Ascending aorta (tissue), 2 donors: ENCODE measurements around the gene BCO2. TPM values are rescaled to one million over a fixed set of nuclear protein-coding genes. Genes with fewer than 3 reads are reported as not detected.
A peak's percentile ranks its signal among the peaks of the same experiment; 100 is the strongest.

ENCODE experiments used
- DNase-seq, 2 donors: peaks; one replicate each; pipeline ENCODE4 v3.0.0-alpha.2; 2019; ENCODE audit warnings: low spot score in 2 of 2
- H3K27ac ChIP-seq, 2 donors: fragments of 200-600 bp; sonication (generic); one replicate each; pipeline ENCODE4 v1.5.1; 2016 to 2017; ENCODE audit warnings: mild to moderate bottlenecking in 1 of 2
- H3K27me3 ChIP-seq: fragments of 200-600 bp; sonication (generic); one replicate; pipeline ENCODE4 v1.5.1; 2017
- H3K36me3 ChIP-seq, 2 donors: fragments of 200-600 bp; sonication (generic); one replicate each; pipeline ENCODE4 v1.5.1; 2016
- H3K4me1 ChIP-seq, 2 donors: fragments of 200-600 bp; sonication (generic); one replicate each; pipeline ENCODE4 v1.5.1; 2016 to 2017; ENCODE audit warnings: mild to moderate bottlenecking in 1 of 2
- H3K4me3 ChIP-seq, 2 donors: fragments of 200-600 bp; sonication (generic); one replicate each; pipeline ENCODE4 v1.5.1; 2016 to 2017; ENCODE audit warnings: mild to moderate bottlenecking in 1 of 2
- H3K9me3 ChIP-seq, 2 donors: fragments of 200-600 bp; sonication (generic); one replicate each; pipeline ENCODE4 v1.5.1; 2016
- intact Hi-C: fragments of 100-400 bp; cut with DNase I; formaldehyde crosslinking; loops from one replicate; pipeline ENCODE4 v1.15.1; 2023
- total RNA-seq: library from RNA; depleted of rRNA; stranded (reverse); fragments of >200 nt; gene quantifications from one replicate; pipeline ENCODE4 v1.1.0, GENCODE V29; 2016
- TF ChIP-seq, protein P1 (sequence below), 3 experiments: fragments of 200-600 bp in 2 of 3; fragments of 450-650 bp in 1 of 3; sonication (generic) in 2 of 3; IDR thresholded peaks; one replicate each; pipeline ENCODE4 v1.5.1; 2016 to 2019; ENCODE audit warnings: antibody characterized with exemption in 3 of 3, mild to moderate bottlenecking in 1 of 3, moderate library complexity in 1 of 3

The BCO2 gene
- total RNA-seq, 1 donor from 2014 or later, result not detected

GRCh38 chr11:112173152-112173551 lies 2.2 kb upstream of the BCO2 start:
- no peaks in the 10 kb centered on the region for H3K36me3 ChIP-seq
- no peak overlapping the region for H3K27ac ChIP-seq
- TF ChIP-seq, protein P1, sequence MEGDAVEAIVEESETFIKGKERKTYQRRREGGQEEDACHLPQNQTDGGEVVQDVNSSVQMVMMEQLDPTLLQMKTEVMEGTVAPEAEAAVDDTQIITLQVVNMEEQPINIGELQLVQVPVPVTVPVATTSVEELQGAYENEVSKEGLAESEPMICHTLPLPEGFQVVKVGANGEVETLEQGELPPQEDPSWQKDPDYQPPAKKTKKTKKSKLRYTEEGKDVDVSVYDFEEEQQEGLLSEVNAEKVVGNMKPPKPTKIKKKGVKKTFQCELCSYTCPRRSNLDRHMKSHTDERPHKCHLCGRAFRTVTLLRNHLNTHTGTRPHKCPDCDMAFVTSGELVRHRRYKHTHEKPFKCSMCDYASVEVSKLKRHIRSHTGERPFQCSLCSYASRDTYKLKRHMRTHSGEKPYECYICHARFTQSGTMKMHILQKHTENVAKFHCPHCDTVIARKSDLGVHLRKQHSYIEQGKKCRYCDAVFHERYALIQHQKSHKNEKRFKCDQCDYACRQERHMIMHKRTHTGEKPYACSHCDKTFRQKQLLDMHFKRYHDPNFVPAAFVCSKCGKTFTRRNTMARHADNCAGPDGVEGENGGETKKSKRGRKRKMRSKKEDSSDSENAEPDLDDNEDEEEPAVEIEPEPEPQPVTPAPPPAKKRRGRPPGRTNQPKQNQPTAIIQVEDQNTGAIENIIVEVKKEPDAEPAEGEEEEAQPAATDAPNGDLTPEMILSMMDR (IDR thresholded peaks at IDR 0.05), result no peak
- no peak overlapping the region for H3K4me3 ChIP-seq
- no peaks in the 10 kb centered on the region for H3K27me3 ChIP-seq
- intact Hi-C loops, result no loop called here
- H3K4me1 ChIP-seq, result peaks cover 0 to 3% of the 10 kb centered on the region in 2 donors
- no peak for DNase-seq
- no peaks in the 10 kb centered on the region for H3K9me3 ChIP-seq

GRCh38 chr11:112175599-112175952 lies 264 bp downstream of the BCO2 start:
- peak overlapping the region in 1 of 2 donors; percentile 31 for H3K27ac ChIP-seq
- DNase-seq, result no peak
- H3K4me3 ChIP-seq, result peak overlapping the region; percentile 44 to 46
- TF ChIP-seq, protein P1 (IDR thresholded peaks at IDR 0.05), result no peak
- intact Hi-C loops, result loop anchor here (1.0 kb wide), 1 partner anchor 62 kb away; no protein-coding TSS in a partner anchor
- no peaks in the 10 kb centered on the region for H3K36me3 ChIP-seq
- no peaks in the 10 kb centered on the region for H3K9me3 ChIP-seq
- no peaks in the 10 kb centered on the region for H3K27me3 ChIP-seq
- peaks cover 0 to 3% of the 10 kb centered on the region in 2 donors for H3K4me1 ChIP-seq

GRCh38 chr11:112176077-112176476 lies 765 bp downstream of the BCO2 start:
- intact Hi-C loops, result no loop called here
- DNase-seq, result no peak
- H3K27ac ChIP-seq, result no peak overlapping the region
- H3K4me3 ChIP-seq, result peak overlapping the region in 1 of 2 donors; percentile 44
- no peaks in the 10 kb centered on the region for H3K36me3 ChIP-seq
- H3K27me3 ChIP-seq, result no peaks in the 10 kb centered on the region
- peaks cover 0 to 3% of the 10 kb centered on the region in 2 donors for H3K4me1 ChIP-seq
- TF ChIP-seq, protein P1 (IDR thresholded peaks at IDR 0.05), result no peak
- no peaks in the 10 kb centered on the region for H3K9me3 ChIP-seq

GRCh38 chr11:112177589-112177988 lies 2.3 kb downstream of the BCO2 start:
- no peak for DNase-seq
- TF ChIP-seq, protein P1 (IDR thresholded peaks at IDR 0.05), result no peak
- no peaks in the 10 kb centered on the region for H3K27me3 ChIP-seq
- no peaks in the 10 kb centered on the region for H3K36me3 ChIP-seq
- H3K4me1 ChIP-seq, result peaks cover 0 to 3% of the 10 kb centered on the region in 2 donors
- H3K4me3 ChIP-seq, result no peak overlapping the region
- H3K27ac ChIP-seq, result no peak overlapping the region
- intact Hi-C loops, result no loop called here
- H3K9me3 ChIP-seq, result no peaks in the 10 kb centered on the region

DNA sequence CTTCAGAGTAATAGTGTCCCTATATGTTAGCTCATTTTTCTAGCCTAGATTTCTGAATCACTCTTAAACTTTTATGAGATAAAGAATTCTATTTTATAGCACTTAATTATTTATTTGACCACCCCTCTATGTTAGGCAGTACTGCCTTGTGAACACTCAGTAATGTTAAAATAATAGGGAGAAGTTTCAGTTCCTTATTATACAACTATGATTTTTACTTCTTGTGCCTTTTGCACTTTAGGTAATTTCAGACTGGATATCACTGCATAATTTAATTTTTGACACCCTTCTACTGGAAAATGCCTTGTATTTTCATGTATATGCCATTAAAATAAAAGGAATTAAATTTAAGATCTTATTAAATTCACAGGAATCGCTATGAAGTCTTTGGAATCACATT lies 3.1 kb downstream of the BCO2 start:
- H3K9me3 ChIP-seq, result no peaks in the 10 kb centered on the region
- H3K27ac ChIP-seq, result no peak overlapping the region
- TF ChIP-seq, protein P1 (IDR thresholded peaks at IDR 0.05), result no peak
- no peak for DNase-seq
- intact Hi-C loops, result no loop called here
- no peaks in the 10 kb centered on the region for H3K27me3 ChIP-seq
- H3K36me3 ChIP-seq, result no peaks in the 10 kb centered on the region
- H3K4me3 ChIP-seq, result no peak overlapping the region
- H3K4me1 ChIP-seq, result peaks cover 0 to 3% of the 10 kb centered on the region in 2 donors

GRCh38 chr11:112178936-112179335 lies 3.6 kb downstream of the BCO2 start:
- TF ChIP-seq, protein P1 (IDR thresholded peaks at IDR 0.05), result no peak
- H3K9me3 ChIP-seq, result no peaks in the 10 kb centered on the region
- no peaks in the 10 kb centered on the region for H3K36me3 ChIP-seq
- intact Hi-C loops, result no loop called here
- H3K4me3 ChIP-seq, result no peak overlapping the region
- no peaks in the 10 kb centered on the region for H3K27me3 ChIP-seq
- H3K4me1 ChIP-seq, result peaks cover 0 to 3% of the 10 kb centered on the region in 2 donors
- no peak overlapping the region for H3K27ac ChIP-seq
- DNase-seq, result no peak
